HG03045 (cell line): ENCODE measurements around the gene NRXN2.

Source experiments
- ATAC-seq: cut with Tn5 transposase; IDR thresholded peaks from one replicate; pipeline ENCODE4 v1.9.1; 2021; ENCODE audit warnings: mild to moderate bottlenecking, moderate library complexity; ENCODE audit not compliant: unreplicated experiment

The NRXN2 gene

GRCh38 chr11:64723117-64723906, at the start of gene NRXN2:
TSS of gene NRXN2 (minus strand) at chr11:64723197. CDS start at chr11:64713699, 9,498 bp downstream.
- peak; percentile 75 for ATAC-seq

GRCh38 chr11:64772303-64773018, 49.5 kb upstream of the NRXN2 start:
- ATAC-seq = no peak

DNA sequence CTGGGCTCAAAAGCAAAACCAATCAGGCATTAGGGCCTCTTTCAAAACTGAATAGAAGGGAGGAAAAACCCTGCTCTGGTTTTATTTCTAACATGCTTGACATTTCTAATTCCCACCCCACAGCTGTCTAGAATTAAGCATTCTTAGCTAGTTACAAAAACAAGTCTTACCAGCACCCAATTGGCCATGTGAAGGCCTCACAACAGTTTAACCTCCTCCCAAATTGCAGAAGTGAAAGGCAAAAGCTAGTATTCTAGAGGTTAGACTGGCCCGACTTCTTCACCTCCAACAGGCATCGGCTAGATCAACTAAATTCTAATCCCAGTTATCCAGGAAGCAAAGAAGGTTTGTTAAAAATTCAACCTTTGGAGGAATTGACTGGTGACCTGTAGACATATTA, 48.9 kb upstream of the NRXN2 start:
- ATAC-seq = no peak

DNA sequence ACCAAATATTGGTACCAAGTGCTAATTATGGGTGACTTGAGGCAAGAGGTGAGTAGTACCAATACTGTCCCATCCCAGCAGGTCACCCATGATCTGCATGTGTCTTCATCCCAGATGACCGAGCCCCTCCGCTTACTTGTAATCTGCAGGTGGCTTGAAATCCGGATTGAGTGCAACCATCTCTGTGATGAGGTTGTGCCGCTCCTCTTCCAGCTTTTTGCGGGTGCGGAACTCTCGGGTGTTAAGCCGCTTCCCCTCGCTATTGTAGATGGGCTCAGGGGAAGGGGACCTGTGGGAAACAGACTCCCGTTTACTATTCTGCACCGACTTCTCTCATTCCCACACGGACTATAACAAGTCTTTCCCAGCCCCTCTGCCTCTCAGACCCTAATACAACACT, 47.1 kb upstream of the NRXN2 start:
- no peak for ATAC-seq

- ATAC-seq = no peak
Measured at GRCh38 chr11:64769283-64769682, 46.3 kb upstream of the NRXN2 start.

- ATAC-seq = no peak
Measured at GRCh38 chr11:64768300-64768694, 45.3 kb upstream of the NRXN2 start.

DNA sequence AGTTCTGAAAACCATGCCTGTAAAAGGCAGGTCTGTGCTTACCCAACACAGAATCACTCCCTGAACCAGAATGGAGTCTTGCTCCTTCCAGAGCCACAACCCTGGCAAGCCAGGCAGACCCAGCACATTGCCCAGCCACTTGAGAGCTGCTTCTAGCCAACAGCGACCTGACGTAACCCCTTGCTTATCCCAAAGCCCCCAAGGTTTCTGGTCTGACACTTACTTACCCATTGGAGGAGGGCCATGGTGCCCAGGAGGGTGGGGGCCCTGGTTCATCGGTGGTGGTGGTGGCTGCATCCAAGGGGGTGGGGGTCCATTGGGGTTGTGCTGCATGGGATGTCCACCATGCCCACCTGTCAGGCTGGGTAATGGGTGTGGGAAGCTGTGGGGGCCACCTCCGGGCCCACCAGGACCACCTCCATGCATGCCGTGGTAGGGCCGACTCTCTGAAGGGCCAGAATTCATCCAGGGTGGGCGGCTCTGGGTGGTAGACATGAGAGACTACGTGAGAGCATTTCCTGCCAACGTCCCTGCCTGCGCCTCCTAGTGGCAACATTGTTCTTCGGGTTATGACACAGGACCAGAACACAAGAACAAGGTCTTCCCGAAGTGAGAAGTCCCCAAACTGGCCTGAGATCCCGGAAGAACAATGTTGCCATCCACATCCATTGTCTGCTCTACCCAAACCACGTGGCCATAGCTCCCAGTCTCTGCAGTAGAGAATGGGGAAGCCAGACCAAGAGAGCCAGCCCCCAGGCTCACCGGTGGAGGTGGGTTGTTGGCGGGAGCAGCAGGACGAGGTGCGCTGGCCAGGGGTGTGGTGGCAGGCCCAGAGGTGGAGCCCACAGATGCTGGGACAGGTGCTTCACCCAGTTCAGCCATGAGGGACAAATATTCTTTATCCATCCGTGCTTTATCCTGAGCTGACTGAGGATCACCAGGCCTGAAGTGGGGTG, 44.6 kb upstream of the NRXN2 start:
- ATAC-seq = no peak

GRCh38 chr11:64766881-64767280, 43.9 kb upstream of the NRXN2 start:
- ATAC-seq = no peak

DNA sequence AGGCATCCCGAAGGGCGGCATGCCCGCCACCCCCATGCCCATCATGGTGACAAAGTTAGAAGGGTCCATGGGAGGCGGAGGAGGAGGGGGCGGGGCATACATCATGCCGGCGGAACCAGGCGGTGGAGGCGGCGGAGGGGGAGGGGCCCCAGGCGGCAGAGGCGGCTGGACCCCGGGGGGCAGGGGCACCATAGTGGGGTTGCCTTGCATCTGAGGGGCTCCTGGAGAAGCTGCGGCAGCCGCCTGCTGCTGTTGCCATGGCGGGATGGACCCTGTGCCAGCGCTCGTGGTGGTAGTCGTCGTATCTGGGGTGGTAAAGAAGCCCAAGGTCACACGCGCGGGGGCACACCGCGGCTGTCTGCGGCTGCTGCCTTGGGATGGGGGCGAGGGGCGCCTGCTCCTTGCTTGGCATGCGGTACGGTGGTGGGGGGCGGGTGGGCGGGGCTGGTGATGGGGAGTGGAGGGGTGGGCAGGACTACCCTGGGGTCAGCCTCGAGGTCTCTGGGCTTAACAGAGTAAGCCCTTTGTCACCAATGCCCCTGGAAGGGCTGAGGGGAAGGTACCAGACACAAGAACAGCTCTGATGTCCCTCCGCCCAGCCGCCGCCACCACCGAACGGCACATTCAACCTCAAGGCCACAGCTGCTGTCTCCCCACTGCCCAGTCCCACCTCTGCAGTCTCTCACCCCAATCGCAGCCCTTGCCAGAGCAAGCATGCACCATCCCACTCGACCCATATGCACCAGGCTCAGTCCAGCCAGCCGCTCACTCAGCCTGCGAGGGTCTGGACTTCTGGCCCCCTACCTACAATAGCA, 43.1 kb upstream of the NRXN2 start:
- no peak for ATAC-seq

- no peak for ATAC-seq
Measured at GRCh38 chr11:64765291-64765850, 42.4 kb upstream of the NRXN2 start.

DNA sequence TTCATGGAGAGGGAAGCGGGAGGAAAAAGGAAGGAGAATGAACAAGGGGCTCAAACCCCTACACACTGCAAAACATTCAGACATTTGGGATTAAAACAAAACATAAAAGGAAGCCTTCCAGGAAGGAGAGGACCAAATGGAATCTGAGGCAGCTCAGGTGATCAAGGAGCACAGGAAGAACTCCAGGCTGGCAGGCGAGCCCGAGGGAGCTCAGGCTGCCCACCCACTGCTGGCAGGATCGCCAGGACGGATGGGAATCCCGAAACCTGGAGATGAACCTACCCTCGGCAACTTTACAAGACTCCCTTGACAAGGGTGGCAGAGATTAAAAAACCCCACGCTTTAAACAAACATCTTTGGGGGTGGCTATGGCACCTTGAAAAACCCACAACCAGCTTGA, 41.8 kb upstream of the NRXN2 start:
- no peak for ATAC-seq

GRCh38 chr11:64764040-64764611, 41.1 kb upstream of the NRXN2 start:
- no peak for ATAC-seq

- ATAC-seq = no peak
Measured at GRCh38 chr11:64763526-64764039, 40.6 kb upstream of the NRXN2 start.

GRCh38 chr11:64762674-64763525, 39.9 kb upstream of the NRXN2 start:
- ATAC-seq = no peak

GRCh38 chr11:64762277-64762673, 39.3 kb upstream of the NRXN2 start:
- ATAC-seq = no peak

- no peak for ATAC-seq
Measured at GRCh38 chr11:64760759-64761420, 37.9 kb upstream of the NRXN2 start.

DNA sequence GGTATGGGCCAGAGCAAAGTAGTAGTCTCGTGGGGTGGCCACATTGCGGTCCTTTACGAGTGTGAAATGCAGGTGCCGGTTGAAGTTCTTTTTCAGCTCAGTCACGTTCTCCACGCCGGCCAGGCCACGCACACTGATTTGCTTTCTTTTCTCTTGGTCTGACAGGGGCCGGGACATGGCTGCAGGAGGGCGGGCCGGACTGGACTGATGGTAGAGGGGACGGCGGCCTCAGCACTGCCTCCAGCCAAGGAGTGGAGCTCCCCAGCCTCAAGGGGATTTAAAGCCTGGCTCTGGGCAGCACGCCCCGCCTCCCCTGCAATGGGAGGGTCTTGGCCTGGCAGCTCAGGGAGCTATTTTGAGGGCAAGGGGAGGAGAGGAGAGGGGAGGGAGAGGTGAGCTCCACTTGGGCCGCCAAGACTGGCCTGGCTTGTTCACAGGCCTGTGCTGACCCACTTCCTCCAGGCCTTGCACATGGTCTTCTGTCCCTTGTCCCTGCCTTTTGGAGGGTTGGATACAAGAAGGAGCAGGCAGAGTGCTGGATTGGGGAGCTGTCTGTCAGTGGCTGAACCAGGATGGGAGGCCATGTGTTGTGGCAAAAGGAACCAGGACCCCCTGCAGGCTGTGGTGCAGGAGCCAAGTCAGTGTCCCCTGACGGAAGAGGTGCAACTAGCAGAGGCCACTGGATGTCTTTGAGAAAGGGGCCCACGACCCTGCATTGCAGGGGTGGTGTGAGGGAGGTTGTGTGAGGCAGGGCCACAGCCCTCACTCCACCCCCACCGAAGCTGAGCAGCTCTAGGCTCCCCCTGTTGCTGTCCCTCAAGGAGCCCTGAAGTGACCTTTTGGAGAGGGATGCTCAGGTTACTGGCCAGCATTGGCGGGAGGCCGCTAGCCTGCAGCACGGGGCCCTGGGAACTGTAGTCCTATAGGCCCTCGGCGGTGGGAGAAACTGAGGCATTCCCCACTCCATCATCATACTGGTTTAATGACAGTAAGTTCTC, 37.0 kb upstream of the NRXN2 start, which contains the start of gene PYGM:
TSS of gene PYGM (minus strand) at position 253 of the 998 bp plus-strand sequence. CDS start at position 177, 76 bp downstream.
- ATAC-seq = no peak
